ENCODE results near the gene C11orf24.

Gene C11orf24

GRCh38 chr11:68266121-68266891 lies 5.5 kb downstream of the C11orf24 start:
- H3K27ac ChIP-seq (ENCODE audit: extremely low read depth, low read depth, low read length), result no peak overlapping the region
- ChIA-PET POLR2A (no interaction called here), CTCF (interaction anchor here (0.6 to 3.3 kb wide), 4 partner anchors 8 to 122 kb away, joined by 3 to 16 read pairs (median 6); no protein-coding TSS in a partner anchor)
- H3K4me1 ChIP-seq (ENCODE audit: control insufficient read depth, insufficient read depth, low read length), result no peaks in the 10 kb centered on the region
- TF ChIP-seq ZNF157 (tag by site-specific recombination; IDR thresholded peaks at IDR 0.05), result no peak
- TF ChIP-seq ZNF585B (tag by site-specific recombination; IDR thresholded peaks at IDR 0.05), result no peak
- TF ChIP-seq ZFHX2 (tag by site-specific recombination; conservative IDR thresholded peaks at IDR 0.05), result no peak
- no peak for TF ChIP-seq ZNF184 (tag by site-specific recombination; IDR thresholded peaks at IDR 0.05)
- TF ChIP-seq HOXC10 (CRISPR knock-in tag; IDR thresholded peaks at IDR 0.05), result no peak
- no peak for TF ChIP-seq ZNF280C (tag by site-specific recombination; IDR thresholded peaks at IDR 0.05)
- TF ChIP-seq KLF10 (tag by site-specific recombination; IDR thresholded peaks at IDR 0.05), result no peak
- no peak for TF ChIP-seq BCL6B (tag by site-specific recombination; IDR thresholded peaks at IDR 0.05)
- TF ChIP-seq ZNF747 (tag by site-specific recombination; IDR thresholded peaks at IDR 0.05), result no peak
- no peak for TF ChIP-seq TSHZ1 (tag by site-specific recombination; IDR thresholded peaks at IDR 0.05; ENCODE audit: borderline replicate concordance)
- TF ChIP-seq ZNF404 (tag by site-specific recombination; IDR thresholded peaks at IDR 0.05), result no peak
- TF ChIP-seq SP3 (tag by site-specific recombination; IDR thresholded peaks at IDR 0.05), result no peak
- TF ChIP-seq MYNN (tag by site-specific recombination; IDR thresholded peaks at IDR 0.05; ENCODE audit: borderline replicate concordance), result no peak
- no peak for TF ChIP-seq ZBTB44 (tag by site-specific recombination; IDR thresholded peaks at IDR 0.05)
- no peak for TF ChIP-seq ZNF658 (tag by site-specific recombination; IDR thresholded peaks at IDR 0.05)
- TF ChIP-seq ZNF433 (tag by site-specific recombination; IDR thresholded peaks at IDR 0.05; ENCODE audit: low read depth), result no peak
- no peaks in the 10 kb centered on the region for H3K9me3 ChIP-seq (ENCODE audit: control insufficient read depth, insufficient read depth, low read depth, low read length)
- peaks cover 0 to 77% of the 10 kb centered on the region in 2 experiments; a peak in 1 of 3 replicates for H3K36me3 ChIP-seq (ENCODE audit: control insufficient read depth in 2 of 2, insufficient read depth in 1 of 2, low read length in 2 of 2)
- no peak overlapping the region for H3K4me3 ChIP-seq (ENCODE audit: low read depth, low read length)

All from HEK293 (cell line).